SU-DHL-6 (cell line): ENCODE measurements around the gene ANKRD33B.

ENCODE experiments used
- H2AFZ ChIP-seq: fragments of 200-600 bp; sonication (generic); 2 replicates; pipeline ENCODE4 v1.6.1; 2014; ENCODE audit warnings: low read depth, mild to moderate bottlenecking, moderate library complexity, mixed read lengths, antibody characterized with exemption, low read length; ENCODE audit not compliant: severe bottlenecking
- H3F3A ChIP-seq: fragments of 200-600 bp; shearing (Covaris generic); 2 replicates; pipeline ENCODE4 v1.6.0; 2016; ENCODE audit warnings: antibody characterized with exemption, mild to moderate bottlenecking; ENCODE audit not compliant: insufficient read depth
- H3K27ac ChIP-seq: fragments of 200-600 bp; sonication (generic); 2 replicates; pipeline ENCODE4 v1.5.1; 2016; ENCODE audit warnings: low read depth, mild to moderate bottlenecking, low read length, moderate library complexity, mixed read lengths
- H3K27me3 ChIP-seq: fragments of 200-600 bp; sonication (generic), shearing (Covaris generic); 2 replicates; pipeline ENCODE4 v1.6.0; 2014; ENCODE audit warnings: mild to moderate bottlenecking, low read length
- H3K36me3 ChIP-seq: fragments of 200-600 bp; sonication (generic); 2 replicates; pipeline ENCODE4 v1.6.1; 2014; ENCODE audit warnings: mild to moderate bottlenecking, low read length, mixed read lengths
- H3K4me2 ChIP-seq: fragments of 300-600, 200-600 bp; shearing (Covaris generic), sonication (generic); 2 replicates; pipeline ENCODE4 v1.6.0; 2014; ENCODE audit warnings: low read length, low read depth, mild to moderate bottlenecking; ENCODE audit not compliant: poor library complexity, severe bottlenecking
- H3K4me3 ChIP-seq: fragments of 200-600 bp; sonication (generic); 2 replicates; pipeline ENCODE4 v1.5.1; 2014; ENCODE audit warnings: antibody characterized with exemption, low read length, mild to moderate bottlenecking, mixed read lengths; ENCODE audit not compliant: insufficient read depth, poor library complexity, severe bottlenecking
- H3K79me2 ChIP-seq: fragments of 200-600 bp; sonication (generic); 2 replicates; pipeline ENCODE4 v1.6.1; 2014; ENCODE audit warnings: mild to moderate bottlenecking, low read length, moderate library complexity; ENCODE audit not compliant: insufficient read depth
- H3K9ac ChIP-seq: fragments of 200-600 bp; sonication (generic); 2 replicates; pipeline ENCODE4 v1.7.0; 2014; ENCODE audit warnings: mild to moderate bottlenecking, low read length
- H3K9me2 ChIP-seq: fragments of 200-600 bp; sonication (generic); replicated peaks from 2 replicates; pipeline ENCODE4 v1.6.1; 2014; ENCODE audit warnings: low read length; ENCODE audit not compliant: insufficient read depth
- H3K9me3 ChIP-seq: fragments of 200-600 bp; sonication (generic); 2 replicates; pipeline ENCODE4 v1.6.1; 2014; ENCODE audit warnings: low read length, mixed read lengths; ENCODE audit not compliant: insufficient read depth
- H4K20me1 ChIP-seq: fragments of 200-600 bp; sonication (generic); 2 replicates; pipeline ENCODE4 v1.6.1; 2014; ENCODE audit warnings: low read depth, mild to moderate bottlenecking, antibody characterized with exemption, low read length, moderate library complexity, mixed read lengths
- EZH2phosphoT487 ChIP-seq: fragments of 200-600 bp; sonication (generic), shearing (Covaris generic); conservative IDR thresholded peaks from 2 replicates; pipeline ENCODE4 v1.6.1; 2018; ENCODE audit warnings: mild to moderate bottlenecking, antibody characterized with exemption, low read length, moderate library complexity, mixed read lengths
- TF ChIP-seq, protein P1 (sequence below): fragments of 200-600 bp; sonication (generic); IDR thresholded peaks from one replicate; pipeline ENCODE4 v1.5.1; 2017; ENCODE audit warnings: antibody characterized with exemption, mild to moderate bottlenecking, low read length, moderate library complexity; ENCODE audit not compliant: insufficient read depth, poor library complexity, severe bottlenecking

The ANKRD33B gene

DNA sequence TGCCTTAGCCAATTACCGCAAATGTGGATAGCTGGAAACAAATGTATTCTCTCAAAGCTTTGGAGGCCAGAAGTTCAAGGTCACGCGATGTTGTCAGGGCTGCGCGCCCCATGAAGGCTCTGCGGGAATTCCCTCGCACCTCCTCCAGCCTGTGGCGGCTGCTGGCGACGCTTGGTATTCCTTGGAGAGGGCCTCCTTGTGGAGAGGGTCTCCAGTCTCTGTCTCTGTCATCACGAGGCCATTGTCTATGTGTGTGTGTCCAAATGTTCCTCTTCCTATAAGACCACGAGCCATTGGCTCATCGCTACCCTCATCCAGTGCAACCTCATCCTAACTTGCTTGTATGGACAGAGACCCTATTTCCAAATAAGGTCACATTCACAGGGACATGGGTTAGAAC lies 97.5 kb downstream of the ANKRD33B start:
- TF ChIP-seq, protein P1, sequence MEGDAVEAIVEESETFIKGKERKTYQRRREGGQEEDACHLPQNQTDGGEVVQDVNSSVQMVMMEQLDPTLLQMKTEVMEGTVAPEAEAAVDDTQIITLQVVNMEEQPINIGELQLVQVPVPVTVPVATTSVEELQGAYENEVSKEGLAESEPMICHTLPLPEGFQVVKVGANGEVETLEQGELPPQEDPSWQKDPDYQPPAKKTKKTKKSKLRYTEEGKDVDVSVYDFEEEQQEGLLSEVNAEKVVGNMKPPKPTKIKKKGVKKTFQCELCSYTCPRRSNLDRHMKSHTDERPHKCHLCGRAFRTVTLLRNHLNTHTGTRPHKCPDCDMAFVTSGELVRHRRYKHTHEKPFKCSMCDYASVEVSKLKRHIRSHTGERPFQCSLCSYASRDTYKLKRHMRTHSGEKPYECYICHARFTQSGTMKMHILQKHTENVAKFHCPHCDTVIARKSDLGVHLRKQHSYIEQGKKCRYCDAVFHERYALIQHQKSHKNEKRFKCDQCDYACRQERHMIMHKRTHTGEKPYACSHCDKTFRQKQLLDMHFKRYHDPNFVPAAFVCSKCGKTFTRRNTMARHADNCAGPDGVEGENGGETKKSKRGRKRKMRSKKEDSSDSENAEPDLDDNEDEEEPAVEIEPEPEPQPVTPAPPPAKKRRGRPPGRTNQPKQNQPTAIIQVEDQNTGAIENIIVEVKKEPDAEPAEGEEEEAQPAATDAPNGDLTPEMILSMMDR: no peak
- TF ChIP-seq EZH2phosphoT487: no peak
- Histone ChIP-seq H4K20me1 (no peaks in the 10 kb centered on the region), H3K9ac (no peak overlapping the region)

DNA sequence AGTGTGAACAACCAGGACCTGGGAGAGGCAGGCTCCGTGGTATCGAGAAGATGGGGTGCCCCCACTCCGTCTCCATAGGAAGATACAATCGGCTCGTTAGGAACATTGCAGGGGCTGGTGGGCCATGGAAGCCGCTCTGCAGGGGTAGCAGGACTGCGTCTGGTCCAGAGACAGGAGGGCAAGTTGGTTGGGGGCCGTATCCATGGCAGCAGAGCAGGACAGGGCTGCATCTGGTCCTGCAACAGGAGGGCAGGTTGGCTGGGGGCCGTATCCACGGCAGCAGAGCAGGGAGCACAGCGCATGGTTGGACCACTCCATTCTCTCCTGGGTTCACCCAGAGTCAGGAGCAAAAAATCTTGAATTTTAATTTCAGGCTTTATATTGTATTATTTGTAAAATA lies 98.2 kb downstream of the ANKRD33B start:
- TF ChIP-seq, protein P1: no peak
- TF ChIP-seq EZH2phosphoT487: no peak
- H4K20me1 ChIP-seq: no peaks in the 10 kb centered on the region
- no peaks in the 10 kb centered on the region for H3K27me3 ChIP-seq

More for the DNA sequence above, 97.5 kb downstream of the ANKRD33B start:
- Histone ChIP-seq H3K36me3 (no peaks in the 10 kb centered on the region), H2AFZ (no peak overlapping the region), H3K27me3 (no peaks in the 10 kb centered on the region), H3F3A (peaks cover 6% of the 10 kb centered on the region; the same call in 1 of the 2 replicates), H3K79me2 (no peaks in the 10 kb centered on the region), H3K27ac (no peak overlapping the region), H3K4me2 (no peak overlapping the region), H3K4me3 (no peak overlapping the region), H3K9me2 (no peaks in the 10 kb centered on the region), H3K9me3 (no peaks in the 10 kb centered on the region)

DNA sequence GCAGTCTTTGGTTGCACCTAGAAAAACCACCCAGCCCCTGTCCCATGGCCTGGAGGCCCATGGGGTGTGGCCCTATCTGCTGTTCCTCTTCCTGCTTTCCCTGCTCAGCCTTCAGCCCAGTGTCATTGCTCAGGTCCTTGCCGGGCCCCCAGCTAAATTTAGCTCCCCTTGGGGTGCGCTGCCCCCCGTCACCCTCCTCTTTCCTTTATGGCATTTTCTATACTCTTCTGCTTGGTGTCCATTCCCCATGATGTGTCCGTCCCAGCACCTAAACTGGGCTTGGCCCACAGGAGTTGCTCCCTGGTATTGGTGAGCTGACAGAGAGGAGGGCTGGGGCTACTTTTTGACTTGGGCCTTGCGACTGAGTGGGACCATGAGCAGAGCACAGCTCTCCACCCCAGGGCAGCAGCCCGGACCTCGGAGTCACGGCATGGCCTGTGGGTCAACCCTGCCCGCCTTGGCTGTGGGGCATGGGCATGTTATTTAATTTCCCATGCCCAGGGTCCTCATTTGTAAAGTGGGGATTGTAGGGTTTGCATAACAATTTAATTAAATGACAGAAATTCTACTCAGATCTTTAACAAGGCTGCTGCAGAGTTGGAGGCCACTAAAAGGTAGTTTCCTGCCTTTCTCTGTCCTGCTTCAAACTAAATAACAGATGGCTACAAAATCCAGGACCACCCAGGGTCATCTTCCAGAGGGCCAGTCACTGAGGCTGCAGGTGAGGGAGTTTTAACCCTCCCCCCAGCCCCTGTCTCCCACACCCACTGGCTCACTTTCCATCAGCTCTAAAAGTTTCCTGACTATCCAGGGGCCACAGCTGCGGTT lies 99.0 kb downstream of the ANKRD33B start:
- no peak overlapping the region for H2AFZ ChIP-seq
- no peaks in the 10 kb centered on the region for H3K9me2 ChIP-seq
- H3F3A ChIP-seq: peaks cover 1% of the 10 kb centered on the region; the same call in 1 of the 2 replicates
- H3K9ac ChIP-seq: no peak overlapping the region
- H3K27ac ChIP-seq: no peak overlapping the region
- no peak overlapping the region for H3K4me2 ChIP-seq
- TF ChIP-seq EZH2phosphoT487: no peak
- TF ChIP-seq, protein P1: no peak
- H3K4me3 ChIP-seq: no peak overlapping the region
- H3K27me3 ChIP-seq: no peaks in the 10 kb centered on the region
- H3K36me3 ChIP-seq: no peaks in the 10 kb centered on the region
- no peaks in the 10 kb centered on the region for H4K20me1 ChIP-seq
- H3K9me3 ChIP-seq: no peaks in the 10 kb centered on the region
- H3K79me2 ChIP-seq: no peaks in the 10 kb centered on the region

More for the DNA sequence above, 98.2 kb downstream of the ANKRD33B start:
- H3F3A ChIP-seq: peaks cover 6% of the 10 kb centered on the region; the same call in 1 of the 2 replicates
- H3K4me2 ChIP-seq: no peak overlapping the region
- H3K4me3 ChIP-seq: no peak overlapping the region
- no peak overlapping the region for H3K9ac ChIP-seq
- no peaks in the 10 kb centered on the region for H3K9me2 ChIP-seq
- no peaks in the 10 kb centered on the region for H3K36me3 ChIP-seq
- no peaks in the 10 kb centered on the region for H3K9me3 ChIP-seq
- H2AFZ ChIP-seq: no peak overlapping the region
- no peaks in the 10 kb centered on the region for H3K79me2 ChIP-seq
- no peak overlapping the region for H3K27ac ChIP-seq
